PFSK-1 (cell line): Measurements from ENCODE around the gene CYP26B1.

ENCODE experiments used
- POLR2AphosphoS5 ChIP-seq: IDR thresholded peaks from 2 replicates; pipeline ENCODE4 v1.6.1; 2012; ENCODE audit warnings: low read depth, mild to moderate bottlenecking, control low read depth, low read length, moderate library complexity
- REST ChIP-seq, 2 experiments: IDR thresholded peaks; 2 replicates each; pipeline versions ENCODE4 v1.6.1 to v1.8.0; 2011 to 2012; ENCODE audit warnings: low read depth in 2 of 2, low read length in 2 of 2, control low read depth in 1 of 2, inconsistent platforms in 1 of 2, mild to moderate bottlenecking in 1 of 2, moderate library complexity in 1 of 2; ENCODE audit not compliant: insufficient read depth in 1 of 2

GRCh38 chr2:72081451-72081850, 66.2 kb downstream of the CYP26B1 start:
- TF ChIP-seq REST (IDR thresholded peaks at IDR 0.05; ENCODE audit: insufficient read depth in 1 of 2, low read depth in 2 of 2, low read length in 2 of 2) (no peak), POLR2AphosphoS5 (no peak)
